Measurements from ENCODE around the gene FSHR. TPM values are rescaled to one million over a fixed set of nuclear protein-coding genes. Genes with fewer than 3 reads are reported as not detected.

Gene FSHR
- total RNA-seq, 1 donor from 2014 or later = 0.30 TPM

DNA sequence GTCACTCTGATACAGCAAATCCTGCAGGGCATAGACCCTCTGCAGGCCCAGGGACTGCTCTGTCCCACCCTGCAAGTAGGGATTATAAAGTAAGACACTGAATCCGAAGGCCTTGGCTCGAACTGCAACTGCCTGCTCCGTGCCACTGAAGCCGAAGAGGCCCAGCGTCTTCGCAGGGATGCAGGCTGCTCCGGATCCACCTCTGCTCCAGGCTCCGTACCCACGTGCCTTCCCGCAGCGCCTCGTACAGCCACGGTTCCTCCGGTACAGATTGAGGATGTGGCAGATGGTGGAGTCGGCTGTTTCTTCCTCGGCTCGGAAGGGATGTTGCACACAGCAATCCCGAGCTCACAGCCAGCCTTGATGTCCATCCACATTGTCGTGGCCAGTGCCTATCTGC lies 238.4 kb downstream of the FSHR start:
- H3K79me2 ChIP-seq (ENCODE audit: insufficient read depth, low read length) = no peaks in the 10 kb centered on the region
- Mint-ChIP-seq H3K27me3 (ENCODE audit: low read depth, unreplicated experiment) (peaks cover 6% of the 10 kb centered on the region), H3K4me1 (ENCODE audit: low read depth, unreplicated experiment) (no peaks in the 10 kb centered on the region), H3K27ac (ENCODE audit: unreplicated experiment) (no peak overlapping the region), H3K36me3 (ENCODE audit: low read depth, unreplicated experiment) (no peaks in the 10 kb centered on the region), H3K4me3 (ENCODE audit: unreplicated experiment) (no peak overlapping the region), H3K9me3 (ENCODE audit: unreplicated experiment) (peaks cover 6% of the 10 kb centered on the region)
- no peak overlapping the region for H3K9ac ChIP-seq (ENCODE audit: low read length)
- H3K36me3 ChIP-seq (ENCODE audit: insufficient read depth, low read length) = no peaks in the 10 kb centered on the region
- no peak overlapping the region for H2AFZ ChIP-seq (ENCODE audit: low read depth, low read length)
- H3K27ac ChIP-seq (ENCODE audit: low read depth, low read length) = no peak overlapping the region
- no peaks in the 10 kb centered on the region for H3K27me3 ChIP-seq (ENCODE audit: insufficient read depth, low read length)
- no peaks in the 10 kb centered on the region for H3K4me1 ChIP-seq (ENCODE audit: insufficient read depth, low read length)
- peaks cover 2% of the 10 kb centered on the region for H3K9me3 ChIP-seq (ENCODE audit: insufficient read depth, low read depth, low read length)
- FAIRE-seq (no peak), DNase-seq (ENCODE audit: low read depth) (no peak)
- no peak for TF ChIP-seq EZH2 (IDR thresholded peaks at IDR 0.05; ENCODE audit: insufficient read depth, low read length)
- TF ChIP-seq, protein P1, sequence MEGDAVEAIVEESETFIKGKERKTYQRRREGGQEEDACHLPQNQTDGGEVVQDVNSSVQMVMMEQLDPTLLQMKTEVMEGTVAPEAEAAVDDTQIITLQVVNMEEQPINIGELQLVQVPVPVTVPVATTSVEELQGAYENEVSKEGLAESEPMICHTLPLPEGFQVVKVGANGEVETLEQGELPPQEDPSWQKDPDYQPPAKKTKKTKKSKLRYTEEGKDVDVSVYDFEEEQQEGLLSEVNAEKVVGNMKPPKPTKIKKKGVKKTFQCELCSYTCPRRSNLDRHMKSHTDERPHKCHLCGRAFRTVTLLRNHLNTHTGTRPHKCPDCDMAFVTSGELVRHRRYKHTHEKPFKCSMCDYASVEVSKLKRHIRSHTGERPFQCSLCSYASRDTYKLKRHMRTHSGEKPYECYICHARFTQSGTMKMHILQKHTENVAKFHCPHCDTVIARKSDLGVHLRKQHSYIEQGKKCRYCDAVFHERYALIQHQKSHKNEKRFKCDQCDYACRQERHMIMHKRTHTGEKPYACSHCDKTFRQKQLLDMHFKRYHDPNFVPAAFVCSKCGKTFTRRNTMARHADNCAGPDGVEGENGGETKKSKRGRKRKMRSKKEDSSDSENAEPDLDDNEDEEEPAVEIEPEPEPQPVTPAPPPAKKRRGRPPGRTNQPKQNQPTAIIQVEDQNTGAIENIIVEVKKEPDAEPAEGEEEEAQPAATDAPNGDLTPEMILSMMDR (IDR thresholded peaks at IDR 0.05; ENCODE audit: insufficient read depth, low read depth, low read length) = no peak
- H4K20me1 ChIP-seq (ENCODE audit: insufficient read depth, low read length) = no peaks in the 10 kb centered on the region
- no peak overlapping the region for H3K4me3 ChIP-seq (ENCODE audit: insufficient read depth, low read depth, low read length)
- no peak overlapping the region for H3K4me2 ChIP-seq (ENCODE audit: low read length)

DNA sequence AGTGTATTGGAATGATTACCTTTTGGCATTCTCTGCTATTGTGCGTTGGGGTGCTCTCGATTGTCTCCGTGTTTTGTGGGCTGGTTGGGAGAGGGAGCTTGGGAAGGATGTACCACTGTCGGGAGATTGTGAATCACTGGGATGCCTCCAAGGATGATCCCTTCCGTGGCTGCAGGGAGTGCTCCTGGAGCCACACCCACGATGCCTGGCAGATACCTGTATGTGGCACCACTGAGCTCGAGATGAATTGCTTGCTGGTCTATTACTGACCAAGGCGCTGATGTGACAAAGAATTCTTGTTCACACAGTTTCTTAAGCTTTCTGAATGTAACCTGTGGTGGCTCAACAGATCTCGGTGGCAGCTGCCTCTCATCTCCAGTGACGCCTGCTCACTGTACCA lies 239.1 kb downstream of the FSHR start:
- DNase-seq (ENCODE audit: low read depth) = no peak

DNA sequence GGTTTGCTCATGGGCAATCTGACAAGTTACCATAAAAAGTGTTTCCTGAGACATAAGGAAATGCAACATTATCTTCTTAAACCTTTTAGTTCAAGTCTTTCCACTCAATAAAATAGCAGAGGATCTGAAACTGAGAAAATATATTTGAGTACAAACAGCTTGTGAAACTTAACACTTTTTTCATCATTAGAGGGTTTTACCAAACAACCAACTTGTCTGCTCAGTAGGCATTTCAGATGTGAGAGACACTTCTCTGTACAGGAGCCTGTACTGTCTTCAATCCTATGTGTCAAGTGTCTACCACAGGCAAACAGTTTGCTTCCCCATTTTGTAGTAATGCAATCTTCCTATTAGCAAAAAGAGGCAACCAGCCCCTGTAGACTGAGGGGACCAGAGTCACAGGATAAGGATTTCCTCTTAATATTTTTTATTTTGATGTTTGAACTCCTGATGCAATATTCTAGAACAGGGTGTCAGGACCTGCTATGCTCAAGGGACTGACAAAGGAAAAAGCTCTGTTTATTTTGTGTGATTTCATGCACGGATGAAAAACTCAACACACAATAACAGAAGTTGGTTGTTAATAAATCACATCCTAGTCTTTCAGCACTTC lies 239.7 kb downstream of the FSHR start:
- H3K36me3 ChIP-seq (ENCODE audit: insufficient read depth, low read length) = no peaks in the 10 kb centered on the region
- H3K27me3 ChIP-seq (ENCODE audit: insufficient read depth, low read length) = no peaks in the 10 kb centered on the region
- peaks cover 6% of the 10 kb centered on the region for H3K27me3 Mint-ChIP-seq (ENCODE audit: low read depth, unreplicated experiment)
- H3K4me2 ChIP-seq (ENCODE audit: low read length) = no peak overlapping the region
- H3K4me1 Mint-ChIP-seq (ENCODE audit: low read depth, unreplicated experiment) = no peaks in the 10 kb centered on the region
- DNase-seq (ENCODE audit: low read depth) (no peak), FAIRE-seq (no peak)
- no peak overlapping the region for H3K27ac ChIP-seq (ENCODE audit: low read depth, low read length)
- H3K9me3 Mint-ChIP-seq (ENCODE audit: unreplicated experiment) = peaks cover 4% of the 10 kb centered on the region
- H3K9me3 ChIP-seq (ENCODE audit: insufficient read depth, low read depth, low read length) = peaks cover 2% of the 10 kb centered on the region
- no peaks in the 10 kb centered on the region for H3K4me1 ChIP-seq (ENCODE audit: insufficient read depth, low read length)
- no peaks in the 10 kb centered on the region for H3K79me2 ChIP-seq (ENCODE audit: insufficient read depth, low read length)
- H4K20me1 ChIP-seq (ENCODE audit: insufficient read depth, low read length) = no peaks in the 10 kb centered on the region
- H3K27ac Mint-ChIP-seq (ENCODE audit: unreplicated experiment) = no peak overlapping the region
- H3K36me3 Mint-ChIP-seq (ENCODE audit: low read depth, unreplicated experiment) = no peaks in the 10 kb centered on the region
- no peak overlapping the region for H2AFZ ChIP-seq (ENCODE audit: low read depth, low read length)
- TF ChIP-seq, protein P1 (IDR thresholded peaks at IDR 0.05; ENCODE audit: insufficient read depth, low read depth, low read length) = no peak
- no peak for TF ChIP-seq EZH2 (IDR thresholded peaks at IDR 0.05; ENCODE audit: insufficient read depth, low read length)
- H3K4me3 ChIP-seq (ENCODE audit: insufficient read depth, low read depth, low read length) = no peak overlapping the region
- H3K4me3 Mint-ChIP-seq (ENCODE audit: unreplicated experiment) = no peak overlapping the region
- H3K9ac ChIP-seq (ENCODE audit: low read length) = no peak overlapping the region

More for the DNA sequence above, 239.1 kb downstream of the FSHR start:
- H3K4me1 ChIP-seq (ENCODE audit: insufficient read depth, low read length) = no peaks in the 10 kb centered on the region
- Mint-ChIP-seq H3K4me3 (ENCODE audit: unreplicated experiment) (no peak overlapping the region), H3K27me3 (ENCODE audit: low read depth, unreplicated experiment) (peaks cover 6% of the 10 kb centered on the region), H3K36me3 (ENCODE audit: low read depth, unreplicated experiment) (no peaks in the 10 kb centered on the region), H3K27ac (ENCODE audit: unreplicated experiment) (no peak overlapping the region), H3K9me3 (ENCODE audit: unreplicated experiment) (peaks cover 6% of the 10 kb centered on the region), H3K4me1 (ENCODE audit: low read depth, unreplicated experiment) (no peaks in the 10 kb centered on the region)
- no peak overlapping the region for H3K4me2 ChIP-seq (ENCODE audit: low read length)
- no peaks in the 10 kb centered on the region for H3K79me2 ChIP-seq (ENCODE audit: insufficient read depth, low read length)
- H3K9ac ChIP-seq (ENCODE audit: low read length) = no peak overlapping the region
- H4K20me1 ChIP-seq (ENCODE audit: insufficient read depth, low read length) = no peaks in the 10 kb centered on the region
- no peaks in the 10 kb centered on the region for H3K27me3 ChIP-seq (ENCODE audit: insufficient read depth, low read length)
- FAIRE-seq = no peak
- no peak overlapping the region for H3K27ac ChIP-seq (ENCODE audit: low read depth, low read length)
- no peak overlapping the region for H2AFZ ChIP-seq (ENCODE audit: low read depth, low read length)
- H3K4me3 ChIP-seq (ENCODE audit: insufficient read depth, low read depth, low read length) = no peak overlapping the region
- H3K36me3 ChIP-seq (ENCODE audit: insufficient read depth, low read length) = no peaks in the 10 kb centered on the region
- TF ChIP-seq EZH2 (IDR thresholded peaks at IDR 0.05; ENCODE audit: insufficient read depth, low read length) = no peak
- TF ChIP-seq, protein P1 (IDR thresholded peaks at IDR 0.05; ENCODE audit: insufficient read depth, low read depth, low read length) = no peak
- H3K9me3 ChIP-seq (ENCODE audit: insufficient read depth, low read depth, low read length) = peaks cover 2% of the 10 kb centered on the region
